ENCODE results near the gene IFNG. TPM values are rescaled to one million over a fixed set of nuclear protein-coding genes. Genes with fewer than 3 reads are reported as not detected.

The IFNG gene
- total and polyA plus RNA-seq, 10 of the 15 experiments (the other 5 are each of a cell fraction or from before 2014, with no cell fraction given), result 0.10 to 1.4 (median 0.25) TPM; not detected in 2

GRCh38 chr12:68135520-68135919 lies 24.0 kb downstream of the IFNG start:
- CTCF ChIA-PET, result interaction anchor here (1.1 to 1.7 kb wide), 3 partner anchors 16 to 23 kb away, joined by 3 to 4 read pairs (median 3); no protein-coding TSS in a partner anchor
- 63% methylated on average over 3 of the region's 3 CpGs for WGBS (ENCODE audit: insufficient coverage, insufficient replicate concordance, low lambda C conversion rate, missing lambda C conversion rate)

More at GRCh38 chr12:68135520-68135919, 24.0 kb downstream of the IFNG start:
- in situ Hi-C loops (cut with MboI) (no loop called here), intact Hi-C loops (cut with micrococcal nuclease; ENCODE audit: unreplicated experiment) (no loop called here)
- BruUV-seq (replicated peaks), result no TSS peak
- no peak overlapping the region for H3K9ac ChIP-seq (ENCODE audit: control insufficient read depth, insufficient read depth, low read length)
- SMC1A ChIA-PET (ENCODE audit: uncharacterized antibody, unreplicated experiment), result interaction anchor here (2.0 kb wide), 1 partner anchor 23 kb away, joined by 6 read pairs; no protein-coding TSS in a partner anchor
- POLR2A ChIA-PET, result no interaction called here
- FAIRE-seq (peak; percentile 27), DNase-seq (ENCODE audit: low read depth, low spot score) (no peak), ATAC-seq (no peak)
- no peaks in the 10 kb centered on the region; a peak in 1 of 4 replicates for H3K27me3 ChIP-seq (replicated peaks in 1 of 2; ENCODE audit: control insufficient read depth in 2 of 2, insufficient read depth in 2 of 2, low read length in 1 of 2)
- no peak overlapping the region for H3K4me2 ChIP-seq (ENCODE audit: control insufficient read depth, insufficient read depth)
- H3K27ac ChIP-seq (ENCODE audit: control insufficient read depth, insufficient read depth), result no peak overlapping the region
- TF ChIP-seq EGR1 (IDR thresholded peaks at IDR 0.05; ENCODE audit: borderline replicate concordance in 1 of 2, low read depth in 2 of 2, low read length in 2 of 2), result no peak
- TF ChIP-seq, protein P1, sequence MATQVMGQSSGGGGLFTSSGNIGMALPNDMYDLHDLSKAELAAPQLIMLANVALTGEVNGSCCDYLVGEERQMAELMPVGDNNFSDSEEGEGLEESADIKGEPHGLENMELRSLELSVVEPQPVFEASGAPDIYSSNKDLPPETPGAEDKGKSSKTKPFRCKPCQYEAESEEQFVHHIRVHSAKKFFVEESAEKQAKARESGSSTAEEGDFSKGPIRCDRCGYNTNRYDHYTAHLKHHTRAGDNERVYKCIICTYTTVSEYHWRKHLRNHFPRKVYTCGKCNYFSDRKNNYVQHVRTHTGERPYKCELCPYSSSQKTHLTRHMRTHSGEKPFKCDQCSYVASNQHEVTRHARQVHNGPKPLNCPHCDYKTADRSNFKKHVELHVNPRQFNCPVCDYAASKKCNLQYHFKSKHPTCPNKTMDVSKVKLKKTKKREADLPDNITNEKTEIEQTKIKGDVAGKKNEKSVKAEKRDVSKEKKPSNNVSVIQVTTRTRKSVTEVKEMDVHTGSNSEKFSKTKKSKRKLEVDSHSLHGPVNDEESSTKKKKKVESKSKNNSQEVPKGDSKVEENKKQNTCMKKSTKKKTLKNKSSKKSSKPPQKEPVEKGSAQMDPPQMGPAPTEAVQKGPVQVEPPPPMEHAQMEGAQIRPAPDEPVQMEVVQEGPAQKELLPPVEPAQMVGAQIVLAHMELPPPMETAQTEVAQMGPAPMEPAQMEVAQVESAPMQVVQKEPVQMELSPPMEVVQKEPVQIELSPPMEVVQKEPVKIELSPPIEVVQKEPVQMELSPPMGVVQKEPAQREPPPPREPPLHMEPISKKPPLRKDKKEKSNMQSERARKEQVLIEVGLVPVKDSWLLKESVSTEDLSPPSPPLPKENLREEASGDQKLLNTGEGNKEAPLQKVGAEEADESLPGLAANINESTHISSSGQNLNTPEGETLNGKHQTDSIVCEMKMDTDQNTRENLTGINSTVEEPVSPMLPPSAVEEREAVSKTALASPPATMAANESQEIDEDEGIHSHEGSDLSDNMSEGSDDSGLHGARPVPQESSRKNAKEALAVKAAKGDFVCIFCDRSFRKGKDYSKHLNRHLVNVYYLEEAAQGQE (IDR thresholded peaks at IDR 0.05; ENCODE audit: low read depth, low read length), result no peak
- no peak for TF ChIP-seq SIN3A (IDR thresholded peaks at IDR 0.05; ENCODE audit: low read depth, low read length)
- TF ChIP-seq NRF1 (conservative IDR thresholded peaks at IDR 0.05; ENCODE audit: low read depth, low read length), result no peak
- no peak for TF ChIP-seq PAX5 (IDR thresholded peaks at IDR 0.05; ENCODE audit: borderline replicate concordance, low read depth, low read length)
- no peak for TF ChIP-seq CBX3 (IDR thresholded peaks at IDR 0.05; ENCODE audit: borderline replicate concordance, low read depth)
- TF ChIP-seq POLR2A (IDR thresholded peaks at IDR 0.05; ENCODE audit: low read depth, low read length), result no peak
- TF ChIP-seq SPI1 (IDR thresholded peaks at IDR 0.05; ENCODE audit: borderline replicate concordance, insufficient read depth, low read depth, low read length), result no peak
- TF ChIP-seq RAD21 (IDR thresholded peaks at IDR 0.05; ENCODE audit: insufficient read depth, low read depth, low read length), result no peak
- TF ChIP-seq, protein P2, sequence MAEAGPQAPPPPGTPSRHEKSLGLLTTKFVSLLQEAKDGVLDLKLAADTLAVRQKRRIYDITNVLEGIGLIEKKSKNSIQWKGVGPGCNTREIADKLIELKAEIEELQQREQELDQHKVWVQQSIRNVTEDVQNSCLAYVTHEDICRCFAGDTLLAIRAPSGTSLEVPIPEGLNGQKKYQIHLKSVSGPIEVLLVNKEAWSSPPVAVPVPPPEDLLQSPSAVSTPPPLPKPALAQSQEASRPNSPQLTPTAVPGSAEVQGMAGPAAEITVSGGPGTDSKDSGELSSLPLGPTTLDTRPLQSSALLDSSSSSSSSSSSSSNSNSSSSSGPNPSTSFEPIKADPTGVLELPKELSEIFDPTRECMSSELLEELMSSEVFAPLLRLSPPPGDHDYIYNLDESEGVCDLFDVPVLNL (IDR thresholded peaks at IDR 0.05; ENCODE audit: low read depth, low read length), result no peak
- TF ChIP-seq DPF2 (IDR thresholded peaks at IDR 0.05), result no peak
- TF ChIP-seq, protein P3, sequence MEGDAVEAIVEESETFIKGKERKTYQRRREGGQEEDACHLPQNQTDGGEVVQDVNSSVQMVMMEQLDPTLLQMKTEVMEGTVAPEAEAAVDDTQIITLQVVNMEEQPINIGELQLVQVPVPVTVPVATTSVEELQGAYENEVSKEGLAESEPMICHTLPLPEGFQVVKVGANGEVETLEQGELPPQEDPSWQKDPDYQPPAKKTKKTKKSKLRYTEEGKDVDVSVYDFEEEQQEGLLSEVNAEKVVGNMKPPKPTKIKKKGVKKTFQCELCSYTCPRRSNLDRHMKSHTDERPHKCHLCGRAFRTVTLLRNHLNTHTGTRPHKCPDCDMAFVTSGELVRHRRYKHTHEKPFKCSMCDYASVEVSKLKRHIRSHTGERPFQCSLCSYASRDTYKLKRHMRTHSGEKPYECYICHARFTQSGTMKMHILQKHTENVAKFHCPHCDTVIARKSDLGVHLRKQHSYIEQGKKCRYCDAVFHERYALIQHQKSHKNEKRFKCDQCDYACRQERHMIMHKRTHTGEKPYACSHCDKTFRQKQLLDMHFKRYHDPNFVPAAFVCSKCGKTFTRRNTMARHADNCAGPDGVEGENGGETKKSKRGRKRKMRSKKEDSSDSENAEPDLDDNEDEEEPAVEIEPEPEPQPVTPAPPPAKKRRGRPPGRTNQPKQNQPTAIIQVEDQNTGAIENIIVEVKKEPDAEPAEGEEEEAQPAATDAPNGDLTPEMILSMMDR (IDR thresholded peaks at IDR 0.05 in 2 of 3, conservative IDR thresholded peaks at IDR 0.05 in 1 of 3; ENCODE audit: control insufficient read depth in 2 of 3, extremely low read depth in 1 of 3, insufficient read depth in 1 of 3, low read depth in 3 of 3, low read length in 3 of 3), result no peak
- TF ChIP-seq STAT3 (IDR thresholded peaks at IDR 0.05; ENCODE audit: low read depth, low read length), result no peak
- TF ChIP-seq STAT1 (conservative IDR thresholded peaks at IDR 0.05), result no peak
- H3K79me2 ChIP-seq (ENCODE audit: control insufficient read depth, insufficient read depth, low read length), result no peaks in the 10 kb centered on the region
- no peak overlapping the region for H2AFZ ChIP-seq (ENCODE audit: control insufficient read depth, low read depth, low read length)
- H4K20me1 ChIP-seq (ENCODE audit: control insufficient read depth, insufficient read depth), result no peaks in the 10 kb centered on the region
- peaks cover 5% of the 10 kb centered on the region for H3K9me3 ChIP-seq (replicated peaks; ENCODE audit: control insufficient read depth, insufficient read depth, low read length)
- no peak overlapping the region for H3K4me3 ChIP-seq
- no peaks in the 10 kb centered on the region for H3K36me3 ChIP-seq (ENCODE audit: control insufficient read depth in 2 of 2, insufficient read depth in 2 of 2, low read length in 1 of 2)
- no peaks in the 10 kb centered on the region for H3K4me1 ChIP-seq (ENCODE audit: control insufficient read depth, insufficient read depth, low read length)
- RAD21 ChIA-PET (ENCODE audit: unreplicated experiment), result no interaction called here
